Measurements from ENCODE around the gene ATP6V1G2.

- TF ChIP-seq CTCF (IDR thresholded peaks at IDR 0.05) (no peak), POLR2A (IDR thresholded peaks at IDR 0.05) (no peak)
Observed at GRCh38 chr6:31548544-31548873, 2.1 kb upstream of the ATP6V1G2 start.
